OCI-LY7 (cell line): ENCODE measurements around the gene PLEKHH2. TPM values are rescaled to one million over a fixed set of nuclear protein-coding genes. Genes with fewer than 3 reads are reported as not detected.

Source experiments
- BruUV-seq: library from RNA; stranded (reverse); fragments of 400-500 nt; replicated peaks from 2 replicates; lab custom pipeline; 2021; lab: Mats Ljungman, UMichigan
- CTCF ChIA-PET: fragments of 300-600 bp; sonication (Branson Sonifier 250); formaldehyde crosslinking; loops from one replicate; lab custom pipeline; 2022; ENCODE audit warnings: antibody characterized with exemption; ENCODE audit not compliant: unreplicated experiment; lab: Charles Lee
- POLR2A ChIA-PET: fragments of 300-600 bp; sonication (Branson Sonifier 250); formaldehyde crosslinking; loops from one replicate; lab custom pipeline; 2022; ENCODE audit warnings: antibody characterized with exemption; lab: Charles Lee
- DNase-seq: peaks from one replicate; pipeline ENCODE4 v3.0.0-alpha.2; 2015; ENCODE audit warnings: low spot score
- H2AFZ ChIP-seq: fragments of 200-600 bp; sonication (generic), shearing (Covaris generic); 2 replicates; pipeline ENCODE4 v1.6.1; 2014; ENCODE audit warnings: mild to moderate bottlenecking, antibody characterized with exemption, low read length, moderate library complexity
- H3K27ac ChIP-seq: fragments of 200-600 bp; sonication (generic); 2 replicates; pipeline ENCODE4 v1.5.1; 2014; ENCODE audit warnings: mixed run types, low read depth, mild to moderate bottlenecking, moderate library complexity, low read length, inconsistent platforms; ENCODE audit not compliant: poor library complexity, severe bottlenecking
- H3K36me3 ChIP-seq: fragments of 200-600 bp; sonication (generic); 2 replicates; pipeline ENCODE4 v1.6.1; 2014; ENCODE audit warnings: mild to moderate bottlenecking, antibody characterized with exemption, low read length, moderate library complexity, mixed read lengths; ENCODE audit not compliant: insufficient read depth
- H3K4me1 ChIP-seq: fragments of 200-600 bp; sonication (generic); 2 replicates; pipeline ENCODE4 v1.5.1; 2014; ENCODE audit warnings: mild to moderate bottlenecking, low read length; ENCODE audit not compliant: insufficient read depth, poor library complexity, severe bottlenecking
- H3K4me2 ChIP-seq: fragments of 200-600 bp; sonication (generic); 2 replicates; pipeline ENCODE4 v1.6.1; 2014; ENCODE audit warnings: mild to moderate bottlenecking, low read length
- H3K4me3 ChIP-seq: fragments of 200-600 bp; sonication (generic); 2 replicates; pipeline ENCODE4 v1.5.1; 2014; ENCODE audit warnings: mild to moderate bottlenecking, low read depth, low read length; ENCODE audit not compliant: poor library complexity, severe bottlenecking
- H3K79me2 ChIP-seq: fragments of 200-600 bp; sonication (generic); 2 replicates; pipeline ENCODE4 v1.6.1; 2016; ENCODE audit warnings: low read depth, mild to moderate bottlenecking, low read length, moderate library complexity, mixed read lengths; ENCODE audit not compliant: insufficient read depth
- H3K9me2 ChIP-seq: fragments of 200-600 bp; sonication (generic); 2 replicates; pipeline ENCODE4 v1.6.1; 2016; ENCODE audit warnings: mild to moderate bottlenecking, low read length, mixed read lengths; ENCODE audit not compliant: insufficient read depth
- H3K9me3 ChIP-seq: fragments of 200-600 bp; sonication (generic); 2 replicates; pipeline ENCODE4 v1.6.1; 2014; ENCODE audit warnings: mild to moderate bottlenecking, mixed run types, low read length, mixed read lengths
- H4K20me1 ChIP-seq: fragments of 200-600 bp; sonication (generic); 2 replicates; pipeline ENCODE4 v1.6.1; 2014; ENCODE audit warnings: mild to moderate bottlenecking, antibody characterized with exemption, low read length, moderate library complexity, mixed read lengths; ENCODE audit not compliant: insufficient read depth
- CTCF ChIP-seq: fragments of 200-600 bp; sonication (generic); conservative IDR thresholded peaks from 2 replicates; pipeline ENCODE4 v1.5.1; 2014; ENCODE audit warnings: mild to moderate bottlenecking, antibody characterized with exemption, low read length, moderate library complexity, mixed read lengths
- EZH2phosphoT487 ChIP-seq: fragments of 200-600 bp; sonication (generic); IDR thresholded peaks from 2 replicates; pipeline ENCODE4 v1.6.1; 2018; ENCODE audit warnings: low read depth, borderline replicate concordance, mild to moderate bottlenecking, mixed run types, antibody characterized with exemption, low read length, moderate library complexity, mixed read lengths
- intact Hi-C: fragments of 100-400 bp; cut with micrococcal nuclease; formaldehyde crosslinking; loops from one replicate; pipeline ENCODE4 v1.10.0; 2022; ENCODE audit not compliant: unreplicated experiment
- total RNA-seq, 2 experiments: library from RNA; depleted of rRNA in 1 of 2; stranded (reverse); fragments of >200 nt in 1 of 2; shearing (Covaris generic) in 1 of 2; gene quantifications; 2 replicates each; pipeline ENCODE4 v1.2.3, GENCODE V29; 2014 to 2022

Gene PLEKHH2
- total RNA-seq, 2 experiments from 2014 or later, result 1.5 to 2.6 TPM

DNA sequence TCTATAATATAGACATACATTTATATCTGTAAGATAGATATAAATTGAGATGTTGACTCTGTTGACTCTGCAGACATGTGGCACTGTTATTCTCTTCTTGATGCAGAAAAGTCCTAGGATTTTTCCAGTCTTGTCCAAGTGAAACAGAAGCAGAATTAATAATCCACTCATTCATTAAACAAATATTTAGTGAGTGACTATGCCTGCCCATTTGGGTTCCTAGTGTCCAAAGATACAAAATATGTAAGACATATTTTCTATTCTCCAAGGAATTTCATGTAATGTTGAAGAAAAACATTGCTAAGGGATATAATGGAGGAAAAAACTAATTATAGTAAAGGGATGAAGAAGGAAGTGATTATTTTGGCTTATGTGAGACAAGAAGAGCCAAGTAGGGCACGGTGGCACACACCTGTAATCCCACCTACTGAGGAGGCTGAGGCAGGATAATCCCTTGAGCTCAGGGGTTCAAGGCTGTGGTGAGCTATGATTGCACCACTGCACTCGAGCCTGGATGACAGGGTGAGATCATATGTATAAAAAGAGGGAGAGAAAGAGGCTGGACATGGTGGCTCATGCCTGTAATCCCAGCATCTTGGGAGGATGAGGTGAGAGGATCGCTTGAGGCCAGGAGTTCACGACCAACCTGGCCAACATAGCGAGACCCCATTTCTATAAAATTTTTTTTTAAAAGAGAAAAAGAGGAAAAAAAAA is 19.9 kb upstream of the PLEKHH2 start:
- no peak overlapping the region for H2AFZ ChIP-seq
- no peak overlapping the region for H3K4me2 ChIP-seq
- no peaks in the 10 kb centered on the region for H3K9me3 ChIP-seq
- DNase-seq, result no peak
- no peaks in the 10 kb centered on the region for H4K20me1 ChIP-seq
- TF ChIP-seq CTCF (no peak), EZH2phosphoT487 (no peak)
- H3K79me2 ChIP-seq, result no peaks in the 10 kb centered on the region
- no peak overlapping the region for H3K27ac ChIP-seq
- no peaks in the 10 kb centered on the region for H3K4me1 ChIP-seq
- ChIA-PET CTCF (interaction anchor here (0.5 to 0.6 kb wide), 2 partner anchors 54 to 442 kb away, joined by 3 read pairs; no protein-coding TSS in a partner anchor), POLR2A (no interaction called here)
- BruUV-seq, result no TSS peak
- H3K9me2 ChIP-seq, result no peaks in the 10 kb centered on the region
- intact Hi-C loops, result no loop called here
- no peak overlapping the region for H3K4me3 ChIP-seq
- no peaks in the 10 kb centered on the region for H3K36me3 ChIP-seq

- Histone ChIP-seq H4K20me1 (no peaks in the 10 kb centered on the region), H3K4me2 (no peak overlapping the region), H3K9me2 (no peaks in the 10 kb centered on the region), H3K79me2 (no peaks in the 10 kb centered on the region), H3K9me3 (no peaks in the 10 kb centered on the region), H3K4me3 (no peak overlapping the region), H2AFZ (no peak overlapping the region), H3K36me3 (no peaks in the 10 kb centered on the region), H3K27ac (no peak overlapping the region), H3K4me1 (no peaks in the 10 kb centered on the region)
- intact Hi-C loops, result no loop called here
- POLR2A ChIA-PET, result no interaction called here
- TF ChIP-seq CTCF, result no peak
- TF ChIP-seq EZH2phosphoT487, result no peak
- BruUV-seq, result no TSS peak
- CTCF ChIA-PET, result no interaction called here
- DNase-seq, result no peak
Measured at GRCh38 chr2:43619511-43619910, 17.5 kb upstream of the PLEKHH2 start.

DNA sequence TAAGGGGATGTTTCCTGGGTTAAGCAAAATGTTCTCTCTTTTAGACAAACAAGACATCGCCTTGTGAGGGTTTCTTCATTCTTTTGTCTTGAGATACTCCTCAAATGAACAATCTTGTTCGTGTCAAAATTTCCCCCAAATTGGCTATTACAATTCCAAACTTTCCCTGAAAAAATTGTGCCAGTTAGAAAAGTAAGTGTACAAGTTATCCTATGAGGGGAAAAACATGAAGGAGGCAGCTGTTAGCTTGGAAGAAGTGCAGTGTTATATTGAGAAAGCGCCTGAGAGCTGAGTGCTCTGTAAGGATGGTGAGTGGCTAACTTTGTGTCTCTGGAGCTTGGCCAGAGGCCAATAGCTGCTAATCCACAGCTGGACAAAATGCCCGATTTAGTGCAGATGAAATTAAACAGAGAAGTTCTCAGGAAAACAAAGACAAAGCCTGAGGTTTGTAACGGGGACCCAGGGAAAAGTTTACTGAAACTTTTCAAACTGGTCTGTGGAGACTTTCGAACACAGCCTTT is 14.1 kb upstream of the PLEKHH2 start:
- Histone ChIP-seq H2AFZ (no peak overlapping the region), H3K9me2 (no peaks in the 10 kb centered on the region), H3K4me2 (no peak overlapping the region), H3K79me2 (no peaks in the 10 kb centered on the region), H3K36me3 (no peaks in the 10 kb centered on the region), H3K4me1 (no peaks in the 10 kb centered on the region), H3K9me3 (no peaks in the 10 kb centered on the region), H4K20me1 (no peaks in the 10 kb centered on the region), H3K4me3 (no peak overlapping the region), H3K27ac (no peak overlapping the region)
- CTCF ChIA-PET, result no interaction called here
- POLR2A ChIA-PET, result interaction anchor here (0.9 to 1.1 kb wide), 2 partner anchors 14 to 48 kb away, joined by 3 to 4 read pairs; partner anchors contain the start of gene PLEKHH2
- TF ChIP-seq EZH2phosphoT487, result no peak
- TF ChIP-seq CTCF, result no peak
- intact Hi-C loops, result no loop called here
- no TSS peak for BruUV-seq
- no peak for DNase-seq
